ENCODE measurements around the gene EPS8L1.

- TF ChIP-seq CTCF (IDR thresholded peaks at IDR 0.05) (no peak), POLR2AphosphoS5 (IDR thresholded peaks at IDR 0.05; ENCODE audit: insufficient read depth in 1 of 2, low read depth in 1 of 2) (no peak)
Observed at GRCh38 chr19:55094456-55095259, 19.0 kb downstream of the EPS8L1 start.
